Epithelial cell of esophagus (primary cell): ENCODE data around the gene SIAH3.

Source experiments
- DNase-seq: peaks from one replicate; pipeline ENCODE4 v3.0.0; 2010; ENCODE audit warnings: low read depth
- H3K4me3 ChIP-seq: 2 replicates; pipeline ENCODE4 v1.5.1; 2011; ENCODE audit warnings: mild to moderate bottlenecking, low read length, control low read depth
- TF ChIP-seq, protein P1 (sequence below): IDR thresholded peaks from 2 replicates; pipeline ENCODE4 v1.5.1; 2011; ENCODE audit warnings: low read depth, mild to moderate bottlenecking, low read length, control low read depth, inconsistent platforms; ENCODE audit not compliant: insufficient read depth; ENCODE audit errors: missing control alignments

The SIAH3 gene

GRCh38 chr13:45800485-45800884 is 51.1 kb downstream of the SIAH3 start:
- TF ChIP-seq, protein P1, sequence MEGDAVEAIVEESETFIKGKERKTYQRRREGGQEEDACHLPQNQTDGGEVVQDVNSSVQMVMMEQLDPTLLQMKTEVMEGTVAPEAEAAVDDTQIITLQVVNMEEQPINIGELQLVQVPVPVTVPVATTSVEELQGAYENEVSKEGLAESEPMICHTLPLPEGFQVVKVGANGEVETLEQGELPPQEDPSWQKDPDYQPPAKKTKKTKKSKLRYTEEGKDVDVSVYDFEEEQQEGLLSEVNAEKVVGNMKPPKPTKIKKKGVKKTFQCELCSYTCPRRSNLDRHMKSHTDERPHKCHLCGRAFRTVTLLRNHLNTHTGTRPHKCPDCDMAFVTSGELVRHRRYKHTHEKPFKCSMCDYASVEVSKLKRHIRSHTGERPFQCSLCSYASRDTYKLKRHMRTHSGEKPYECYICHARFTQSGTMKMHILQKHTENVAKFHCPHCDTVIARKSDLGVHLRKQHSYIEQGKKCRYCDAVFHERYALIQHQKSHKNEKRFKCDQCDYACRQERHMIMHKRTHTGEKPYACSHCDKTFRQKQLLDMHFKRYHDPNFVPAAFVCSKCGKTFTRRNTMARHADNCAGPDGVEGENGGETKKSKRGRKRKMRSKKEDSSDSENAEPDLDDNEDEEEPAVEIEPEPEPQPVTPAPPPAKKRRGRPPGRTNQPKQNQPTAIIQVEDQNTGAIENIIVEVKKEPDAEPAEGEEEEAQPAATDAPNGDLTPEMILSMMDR = no peak
- H3K4me3 ChIP-seq = no peak overlapping the region
- DNase-seq = no peak

GRCh38 chr13:45799451-45799850 is 52.1 kb downstream of the SIAH3 start:
- TF ChIP-seq, protein P1 = no peak
- DNase-seq = no peak
- H3K4me3 ChIP-seq = no peak overlapping the region

DNA sequence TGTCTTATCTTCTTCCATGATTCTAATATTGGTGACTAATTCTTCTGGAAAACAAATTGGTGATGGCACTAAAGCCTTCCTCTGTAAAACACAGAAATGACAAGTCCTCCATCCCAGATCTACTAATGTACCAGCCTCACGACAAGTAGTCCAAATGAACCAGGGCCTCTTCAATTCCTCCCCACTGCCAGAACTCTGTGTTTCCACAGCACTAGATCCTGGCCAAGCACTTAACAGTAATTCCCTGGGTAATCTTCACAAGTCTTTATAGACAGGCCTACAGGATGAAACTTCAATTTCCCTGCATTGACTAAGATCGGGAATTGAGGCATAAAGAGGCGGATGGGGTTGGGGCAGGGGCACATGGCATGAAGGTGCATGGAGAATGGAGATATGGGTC is 52.7 kb downstream of the SIAH3 start:
- TF ChIP-seq, protein P1 = no peak
- no peak overlapping the region for H3K4me3 ChIP-seq
- no peak for DNase-seq

GRCh38 chr13:45796426-45797235 is 54.9 kb downstream of the SIAH3 start:
- DNase-seq = no peak
- H3K4me3 ChIP-seq = no peak overlapping the region
- TF ChIP-seq, protein P1 = no peak

DNA sequence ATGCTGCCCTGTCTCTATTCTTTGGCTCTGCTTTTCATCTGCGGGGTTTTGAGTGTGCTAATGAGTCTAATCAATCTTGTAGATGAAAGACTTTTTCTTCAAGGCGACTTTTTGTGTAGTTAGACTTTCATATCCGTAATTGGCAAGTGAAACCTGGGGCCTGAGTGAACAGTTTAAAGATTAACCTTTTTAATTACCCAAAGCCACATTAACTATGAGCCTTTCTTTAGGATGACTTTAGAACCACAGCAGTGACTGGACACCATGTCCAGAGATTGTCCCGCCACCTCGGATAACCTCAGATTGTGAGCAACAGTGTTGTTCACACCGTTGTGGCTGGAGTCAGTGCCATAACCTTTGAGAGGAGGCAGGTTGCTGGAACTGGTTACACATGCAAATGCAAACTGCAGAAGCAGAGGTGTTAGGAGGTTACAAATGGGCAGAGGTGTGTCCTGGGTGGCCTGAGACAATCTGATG is 58.7 kb downstream of the SIAH3 start:
- TF ChIP-seq, protein P1 = no peak
- no peak for DNase-seq
- H3K4me3 ChIP-seq = no peak overlapping the region

- DNase-seq = no peak
- no peak overlapping the region for H3K4me3 ChIP-seq
- TF ChIP-seq, protein P1 = no peak
Measured at GRCh38 chr13:45788011-45788410, 63.5 kb downstream of the SIAH3 start.

GRCh38 chr13:45787346-45787745 is 64.2 kb downstream of the SIAH3 start:
- H3K4me3 ChIP-seq = no peak overlapping the region
- TF ChIP-seq, protein P1 = no peak
- no peak for DNase-seq
